PC-3 (cell line): ENCODE data around the gene RPL7L1. TPM values are rescaled to one million over a fixed set of nuclear protein-coding genes. Genes with fewer than 3 reads are reported as not detected.

Source experiments
- ATAC-seq: fragments of 200-7000 bp; cut with Tn5 transposase; 2 replicates; pipeline ENCODE4 v1.9.1; 2020; ENCODE audit warnings: mild to moderate bottlenecking, moderate library complexity
- BruUV-seq: library from RNA; stranded (reverse); fragments of 400-500 nt; replicated peaks from 2 replicates; lab custom pipeline; 2021; lab: Mats Ljungman, UMichigan
- CTCF ChIA-PET: fragments of 300-600 bp; sonication (Branson Sonifier 250); formaldehyde crosslinking; loops from one replicate; lab custom pipeline; 2022; ENCODE audit warnings: antibody characterized with exemption; lab: Charles Lee
- POLR2A ChIA-PET: fragments of 300-600 bp; sonication (Branson Sonifier 250); formaldehyde crosslinking; loops from one replicate; lab custom pipeline; 2022; ENCODE audit warnings: antibody characterized with exemption; ENCODE audit not compliant: unreplicated experiment; lab: Charles Lee
- DNase-seq: peaks from one replicate; pipeline ENCODE4 v3.0.0-alpha.2; 2015
- H2AFZ ChIP-seq: fragments of 300-600 bp; sonication (generic); 2 replicates; pipeline ENCODE4 v1.6.0; 2016; ENCODE audit warnings: antibody characterized with exemption, low read length
- H3F3A ChIP-seq: fragments of 300-600 bp; sonication (generic); one replicate; pipeline ENCODE4 v1.6.0; 2017; ENCODE audit warnings: antibody characterized with exemption, low read length, control low read depth, mild to moderate bottlenecking; ENCODE audit not compliant: unreplicated experiment
- H3K27ac ChIP-seq: fragments of 300-600 bp; sonication (generic); 2 replicates; pipeline ENCODE4 v1.5.1; 2016; ENCODE audit warnings: mild to moderate bottlenecking, low read length
- H3K27me3 ChIP-seq: fragments of 300-600 bp; sonication (generic); 2 replicates; pipeline ENCODE4 v1.6.1; 2016; ENCODE audit warnings: low read length, mixed read lengths
- H3K36me3 ChIP-seq: fragments of 300-600 bp; sonication (generic); 2 replicates; pipeline ENCODE4 v1.6.1; 2016; ENCODE audit warnings: low read depth, mixed run types, low read length, mixed read lengths
- H3K4me1 ChIP-seq: fragments of 300-600 bp; sonication (generic); 2 replicates; pipeline ENCODE4 v1.5.1; 2016; ENCODE audit warnings: low read length; ENCODE audit not compliant: insufficient read depth
- H3K4me2 ChIP-seq: fragments of 300-600 bp; sonication (generic); 2 replicates; pipeline ENCODE4 v1.6.0; 2016; ENCODE audit warnings: low read length
- H3K4me3 ChIP-seq: fragments of 300-600 bp; sonication (generic); 2 replicates; pipeline ENCODE4 v1.5.1; 2016; ENCODE audit warnings: mild to moderate bottlenecking, low read length, mixed read lengths
- H3K79me2 ChIP-seq: fragments of 300-600 bp; sonication (generic); 2 replicates; pipeline ENCODE4 v1.6.1; 2017; ENCODE audit warnings: low read length, mixed read lengths
- H3K9ac ChIP-seq: fragments of 300-600 bp; sonication (generic); 2 replicates; pipeline ENCODE4 v1.6.0; 2016; ENCODE audit warnings: mild to moderate bottlenecking, low read length
- H3K9me2 ChIP-seq: fragments of 300-600 bp; sonication (generic); replicated peaks from 2 replicates; pipeline ENCODE4 v1.6.1; 2016; ENCODE audit warnings: mixed run types, low read length, mixed read lengths
- H3K9me3 ChIP-seq: fragments of 300-600 bp; sonication (generic); 2 replicates; pipeline ENCODE4 v1.6.1; 2016; ENCODE audit warnings: low read length, mixed read lengths
- H4K20me1 ChIP-seq: fragments of 300-600 bp; sonication (generic); 2 replicates; pipeline ENCODE4 v1.6.1; 2016; ENCODE audit warnings: low read length, mixed read lengths
- CTCF ChIP-seq: fragments of 300-600 bp; sonication (generic); conservative IDR thresholded peaks from 2 replicates; pipeline ENCODE4 v1.5.1; 2017; ENCODE audit warnings: antibody characterized with exemption, low read depth, mild to moderate bottlenecking, low read length
- EZH2 ChIP-seq: fragments of 300-600 bp; sonication (generic); IDR thresholded peaks from one replicate; pipeline ENCODE4 v1.6.1; 2017; ENCODE audit warnings: antibody characterized with exemption, mild to moderate bottlenecking, low read length; ENCODE audit not compliant: unreplicated experiment
- EZH2phosphoT487 ChIP-seq: fragments of 300-600 bp; sonication (generic); IDR thresholded peaks from 2 replicates; pipeline ENCODE4 v1.6.1; 2018; ENCODE audit warnings: mild to moderate bottlenecking, antibody characterized with exemption, low read length, borderline replicate concordance
- intact Hi-C: fragments of 100-400 bp; cut with micrococcal nuclease; formaldehyde crosslinking; loops from 2 replicates; pipeline ENCODE4 v1.9.0; 2023
- total RNA-seq: library from RNA; depleted of rRNA; stranded (reverse); fragments of >200 nt; gene quantifications from 2 replicates; pipeline ENCODE4 v1.2.3, GENCODE V29; 2014

Gene RPL7L1
- total RNA-seq, 1 experiment from 2014 or later: 99.5 TPM

GRCh38 chr6:42929821-42930360 is 50.5 kb downstream of the RPL7L1 start:
- H3K36me3 ChIP-seq: peaks cover 6% of the 10 kb centered on the region; the same call in 1 of the 2 replicates
- intact Hi-C loops: no loop called here
- peak overlapping the region; percentile 91 for H2AFZ ChIP-seq
- BruUV-seq: no TSS peak
- H3K4me3 ChIP-seq: peak overlapping the region; percentile 86
- peak; percentile 52 for DNase-seq
- H3F3A ChIP-seq: no peaks in the 10 kb centered on the region
- H3K79me2 ChIP-seq: peaks cover 44% of the 10 kb centered on the region
- peak overlapping the region; percentile 73 for H3K9ac ChIP-seq
- no peaks in the 10 kb centered on the region for H3K9me3 ChIP-seq
- ChIA-PET CTCF (no interaction called here), POLR2A (interaction anchor here (0.6 to 1.0 kb wide), 3 partner anchors 8 to 166 kb away, joined by 4 to 31 read pairs (median 9); partner anchors contain the start of gene PPP2R5D)
- no peaks in the 10 kb centered on the region for H3K9me2 ChIP-seq
- H4K20me1 ChIP-seq: no peaks in the 10 kb centered on the region
- H3K27me3 ChIP-seq: no peaks in the 10 kb centered on the region
- peak overlapping the region; percentile 79 for H3K27ac ChIP-seq
- TF ChIP-seq CTCF: no peak
- no peak for TF ChIP-seq EZH2
- no peak for TF ChIP-seq EZH2phosphoT487
- peaks cover 12% of the 10 kb centered on the region; the same call in 1 of the 2 replicates for H3K4me1 ChIP-seq
- ATAC-seq: peak; percentile 10
- peak overlapping the region; percentile 80 for H3K4me2 ChIP-seq

- Histone ChIP-seq H3K79me2 (peaks cover 44% of the 10 kb centered on the region), H3K9ac (no peak overlapping the region), H3K9me3 (no peaks in the 10 kb centered on the region), H3K27ac (no peak overlapping the region), H3F3A (no peaks in the 10 kb centered on the region), H3K4me1 (peaks cover 12% of the 10 kb centered on the region; the same call in 1 of the 2 replicates), H3K36me3 (peaks cover 21% of the 10 kb centered on the region; the same call in 1 of the 2 replicates), H4K20me1 (no peaks in the 10 kb centered on the region), H2AFZ (no peak overlapping the region), H3K4me3 (no peak overlapping the region), H3K27me3 (no peaks in the 10 kb centered on the region), H3K9me2 (no peaks in the 10 kb centered on the region), H3K4me2 (no peak overlapping the region)
- ATAC-seq (no peak), DNase-seq (no peak)
- ChIA-PET CTCF (no interaction called here), POLR2A (no interaction called here)
- intact Hi-C loops: no loop called here
- BruUV-seq: no TSS peak
- TF ChIP-seq EZH2phosphoT487: no peak
- no peak for TF ChIP-seq EZH2
- no peak for TF ChIP-seq CTCF
Observed at GRCh38 chr6:42932412-42932811, 53.0 kb downstream of the RPL7L1 start.

GRCh38 chr6:42933205-42933604 is 53.8 kb downstream of the RPL7L1 start:
- Histone ChIP-seq H3K9me3 (no peaks in the 10 kb centered on the region), H2AFZ (no peak overlapping the region), H3K9me2 (no peaks in the 10 kb centered on the region), H4K20me1 (no peaks in the 10 kb centered on the region), H3K4me2 (no peak overlapping the region), H3K9ac (no peak overlapping the region), H3F3A (no peaks in the 10 kb centered on the region), H3K36me3 (peaks cover 21% of the 10 kb centered on the region; the same call in 1 of the 2 replicates), H3K79me2 (peaks cover 44% of the 10 kb centered on the region), H3K27ac (no peak overlapping the region), H3K4me3 (no peak overlapping the region), H3K27me3 (no peaks in the 10 kb centered on the region), H3K4me1 (peaks cover 12% of the 10 kb centered on the region; the same call in 1 of the 2 replicates)
- intact Hi-C loops: no loop called here
- DNase-seq (no peak), ATAC-seq (no peak)
- ChIA-PET CTCF (no interaction called here), POLR2A (no interaction called here)
- TF ChIP-seq EZH2 (no peak), CTCF (no peak), EZH2phosphoT487 (no peak)
- BruUV-seq: no TSS peak
